COR-L47 (cell line): ENCODE data around the gene LRRIQ4.
A peak's percentile ranks its signal among the peaks of the same experiment; 100 is the strongest.

Experiments
- DNase-seq: peaks from one replicate; lab custom pipeline; 2025; lab: John Stamatoyannopoulos, UW

LRRIQ4 gene

GRCh38 chr3:169855514-169855913 is 42.8 kb downstream of the LRRIQ4 start:
- DNase-seq: no peak

GRCh38 chr3:169857811-169858210 is 45.1 kb downstream of the LRRIQ4 start:
- no peak for DNase-seq

DNA sequence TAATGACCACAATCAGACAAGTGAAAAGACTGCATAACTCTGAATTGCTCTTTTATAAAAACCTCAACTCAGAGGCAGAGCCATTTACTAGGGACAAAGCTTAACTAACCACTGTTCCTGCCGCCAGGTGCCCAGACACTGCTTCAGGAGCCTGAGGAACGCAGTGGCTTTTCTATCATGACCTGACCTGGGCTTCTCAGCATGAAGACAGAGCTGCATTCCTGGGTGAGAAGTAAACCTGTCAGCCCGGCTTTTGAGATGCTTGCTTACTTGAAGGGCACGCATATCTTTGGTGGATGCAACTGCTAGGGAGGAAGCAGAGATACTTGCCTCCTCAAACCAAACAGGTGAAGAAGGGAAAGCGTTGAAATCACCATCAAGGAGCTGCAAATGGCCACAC is 49.2 kb downstream of the LRRIQ4 start:
- no peak for DNase-seq

GRCh38 chr3:169863458-169863899 is 50.8 kb downstream of the LRRIQ4 start:
- DNase-seq: peak; percentile 61

GRCh38 chr3:169864270-169864669 is 51.6 kb downstream of the LRRIQ4 start:
- DNase-seq: no peak

GRCh38 chr3:169865176-169865767 is 52.6 kb downstream of the LRRIQ4 start:
- DNase-seq: no peak

DNA sequence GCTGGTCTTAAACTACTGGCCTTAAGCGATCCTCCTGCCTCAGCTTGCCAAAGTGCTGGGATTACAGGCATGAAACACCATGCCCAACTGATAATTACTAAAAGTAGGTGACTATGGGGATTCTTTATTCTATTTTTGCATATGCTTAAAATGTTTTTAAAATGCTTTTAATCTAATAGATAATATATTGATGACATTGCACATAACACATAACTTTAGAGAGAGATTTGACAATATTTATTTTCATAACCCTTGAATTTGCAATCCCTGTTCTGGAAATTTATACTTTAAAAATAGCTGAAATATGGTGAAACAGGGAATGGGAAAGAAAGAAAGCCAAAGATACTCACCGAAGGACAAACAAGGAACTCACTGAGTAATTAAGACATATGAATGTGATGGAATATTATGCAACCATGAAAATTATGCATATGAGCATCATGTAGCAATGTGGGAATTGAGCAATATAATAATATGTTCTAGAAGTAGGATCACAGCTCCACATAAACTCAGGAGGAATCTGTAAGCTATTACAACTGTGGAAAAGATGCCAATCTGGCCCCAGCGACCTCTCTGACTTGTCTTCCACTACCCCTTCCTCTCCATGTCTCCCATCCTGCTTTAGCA is 55.0 kb downstream of the LRRIQ4 start:
- DNase-seq: no peak

DNA sequence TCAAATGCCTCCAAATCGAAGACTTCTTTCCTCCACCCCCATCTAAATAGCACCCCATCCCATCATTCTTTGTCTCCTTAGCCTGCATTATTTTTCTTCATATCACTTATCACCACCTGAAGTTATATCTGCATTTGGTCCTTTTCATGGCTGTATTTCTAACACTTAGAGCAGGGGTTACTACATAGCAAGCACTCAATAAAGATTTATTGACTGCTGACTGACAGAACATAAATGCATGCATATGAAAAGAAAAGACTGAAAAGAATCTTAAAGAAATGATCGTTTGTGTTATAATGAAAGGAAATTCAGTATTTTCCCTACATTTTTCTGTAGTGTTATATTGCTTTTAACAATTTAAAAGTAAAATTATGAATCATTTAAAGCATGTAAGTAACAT is 55.7 kb downstream of the LRRIQ4 start:
- no peak for DNase-seq

GRCh38 chr3:169869484-169870220 is 57.0 kb downstream of the LRRIQ4 start, which contains the start of gene LRRC31:
Gene LRRC31 (minus strand): TSS chr3:169869935. CDS start chr3:169869807, 128 bp downstream.
- peak; percentile 67 for DNase-seq

DNA sequence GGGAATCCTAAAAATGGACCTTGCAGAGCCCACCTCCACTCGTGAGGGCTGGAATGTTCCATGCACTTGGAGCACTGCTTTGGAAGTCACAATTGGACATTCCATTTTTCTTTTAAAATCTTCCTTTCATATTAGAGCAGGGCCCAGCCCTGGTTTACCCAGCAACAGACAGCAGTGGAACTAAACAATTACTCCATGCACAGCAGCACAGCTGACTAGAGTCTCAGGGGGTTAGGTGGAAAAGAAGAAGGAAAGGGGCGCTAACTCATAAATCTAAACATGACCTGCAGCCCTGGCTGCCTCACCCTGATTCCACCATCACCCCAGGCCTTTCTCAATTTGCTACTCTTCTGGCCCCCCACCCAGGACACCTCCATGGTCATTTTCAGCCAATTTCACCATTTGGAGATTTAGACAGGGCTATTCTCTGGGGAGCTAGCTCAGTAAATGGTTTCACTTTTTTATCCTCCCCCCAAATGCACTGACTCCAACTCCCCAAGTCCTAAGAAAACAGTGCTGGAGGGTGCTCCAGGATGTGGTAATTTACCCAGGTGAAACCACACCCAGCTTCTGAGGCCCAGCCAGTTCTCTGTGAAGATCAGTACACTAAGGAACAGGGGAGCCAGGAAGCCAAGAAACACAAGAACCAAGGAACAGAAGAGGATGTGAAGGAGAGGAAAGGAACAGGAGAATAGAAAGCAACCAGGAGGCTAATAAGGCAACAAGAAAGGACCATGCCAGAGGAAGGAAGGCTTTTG is 58.6 kb downstream of the LRRIQ4 start:
- no peak for DNase-seq

DNA sequence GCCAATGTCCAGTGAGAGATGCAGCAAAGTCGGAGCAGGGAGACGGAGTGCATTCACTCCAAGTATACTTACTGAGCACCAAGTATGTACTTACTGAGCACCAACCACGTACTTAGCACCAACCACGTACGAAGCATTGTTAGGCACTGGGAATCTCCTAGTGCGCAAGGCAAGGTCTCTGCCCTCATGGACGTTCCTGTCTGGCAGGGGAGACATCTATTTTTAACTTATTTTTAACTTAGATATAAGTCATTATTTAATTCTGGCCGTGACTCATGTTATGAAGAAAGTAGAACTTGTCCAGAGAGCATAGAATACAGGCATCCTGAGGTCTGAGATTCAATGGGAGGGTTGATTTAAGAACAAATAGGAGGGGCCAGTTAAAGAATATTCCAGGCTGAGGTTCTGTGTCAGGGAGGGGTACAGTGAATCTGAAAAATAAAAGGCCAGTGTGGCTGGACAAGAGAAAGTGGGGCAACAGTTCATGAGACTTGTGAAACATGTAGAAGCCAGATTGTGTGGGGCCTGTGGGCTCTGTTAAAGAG is 66.4 kb downstream of the LRRIQ4 start:
- DNase-seq: no peak

GRCh38 chr3:169879845-169880575 is 67.3 kb downstream of the LRRIQ4 start:
- no peak for DNase-seq

DNA sequence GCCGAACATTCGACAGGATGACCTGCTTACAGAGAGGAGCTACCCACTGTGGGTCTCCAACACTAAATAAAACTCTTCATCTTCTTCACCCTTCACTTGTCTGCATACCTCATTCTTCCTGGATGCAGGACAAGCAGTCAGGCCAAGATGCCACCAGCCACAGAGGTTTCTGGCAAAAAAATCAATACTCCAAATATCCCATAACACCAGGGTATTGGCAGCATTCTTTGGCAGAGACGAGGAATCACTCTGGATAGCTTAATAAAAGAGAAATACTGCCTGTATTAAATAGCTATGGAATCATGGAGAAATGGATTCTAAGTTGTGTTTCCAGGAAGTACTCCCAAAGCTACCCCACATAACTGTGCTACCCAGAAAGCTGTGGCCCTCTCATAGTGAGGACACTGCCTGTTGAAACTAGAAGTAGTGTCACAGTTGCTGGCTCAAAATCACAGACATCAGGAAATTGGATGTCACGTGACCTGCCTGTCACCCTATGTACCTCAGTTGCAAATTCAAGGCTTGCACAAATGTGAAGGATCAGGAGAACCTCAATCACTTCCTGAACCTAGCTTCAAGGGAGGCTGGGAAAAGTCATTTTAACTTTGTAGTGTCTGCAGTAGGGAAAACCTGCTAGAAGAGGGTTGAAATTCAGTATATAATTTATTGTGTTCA is 68.0 kb downstream of the LRRIQ4 start:
- no peak for DNase-seq

DNA sequence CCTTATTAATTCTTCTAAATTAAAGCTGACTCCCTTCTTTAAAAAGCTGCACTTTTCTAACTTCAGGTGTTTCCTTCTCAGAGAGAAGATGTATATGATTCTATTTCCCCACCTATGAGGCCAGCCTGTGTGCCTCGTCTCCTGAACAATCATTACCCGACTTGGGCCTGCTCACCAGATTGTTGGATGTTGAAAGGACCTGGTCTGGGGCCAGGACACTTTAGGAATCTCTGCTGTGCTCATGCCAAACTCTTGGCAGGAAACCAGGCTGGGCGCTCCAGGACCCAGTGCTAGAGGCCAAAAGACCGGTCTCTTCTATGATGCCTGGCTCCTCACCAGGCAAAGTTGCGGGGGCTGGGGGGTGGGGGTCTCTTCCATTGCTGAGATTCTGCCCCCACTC is 74.0 kb downstream of the LRRIQ4 start:
- no peak for DNase-seq
